IMR-90 (cell line): Measurements from ENCODE around the gene AGAP1. TPM values are rescaled to one million over a fixed set of nuclear protein-coding genes. Genes with fewer than 3 reads are reported as not detected.

Experiments used
- ATAC-seq: fragments of 200-7000 bp; cut with Tn5 transposase; 2 replicates; pipeline ENCODE4 v1.9.1; 2020; ENCODE audit warnings: low read depth, mild to moderate bottlenecking, moderate library complexity
- BruUV-seq: library from RNA; stranded (reverse); fragments of 400-500 nt; replicated peaks from 2 replicates; lab custom pipeline; 2021; lab: Mats Ljungman, UMichigan
- CTCF ChIA-PET: fragments of 300-600 bp; formaldehyde crosslinking; extraction: SDS; loops from one replicate; lab custom pipeline; 2021; ENCODE audit warnings: antibody characterized with exemption; lab: Yijun Ruan, JAX
- POLR2A ChIA-PET: fragments of 300-600 bp; sonication (Branson Sonifier 250); formaldehyde crosslinking; loops from one replicate; lab custom pipeline; 2022; ENCODE audit warnings: antibody characterized with exemption; ENCODE audit not compliant: unreplicated experiment; lab: Charles Lee
- DNase-seq: peaks from one replicate; pipeline ENCODE4 v3.0.0; 2013
- H2AFZ ChIP-seq: replicated peaks from 2 replicates; pipeline ENCODE3; 2013; ENCODE audit warnings: low read length, mild to moderate bottlenecking; ENCODE audit not compliant: poor library complexity
- H2AK5ac ChIP-seq: 2 replicates; pipeline ENCODE4 v1.6.1; 2013; ENCODE audit warnings: low read depth, low read length, inconsistent platforms
- H2AK9ac ChIP-seq: replicated peaks from 2 replicates; pipeline ENCODE3; 2013; ENCODE audit warnings: mild to moderate bottlenecking, low read depth, low read length, moderate library complexity; ENCODE audit not compliant: poor library complexity
- H2BK120ac ChIP-seq: 2 replicates; pipeline ENCODE4 v1.6.1; 2013; ENCODE audit warnings: low read depth, low read length, inconsistent platforms
- H2BK15ac ChIP-seq: 3 replicates; pipeline ENCODE4 v1.6.1; 2013; ENCODE audit warnings: low read depth, low read length, inconsistent platforms
- H2BK20ac ChIP-seq: 2 replicates; pipeline ENCODE4 v1.6.1; 2013; ENCODE audit warnings: low read depth, mild to moderate bottlenecking, inconsistent platforms, low read length, moderate library complexity
- H2BK5ac ChIP-seq: 2 replicates; pipeline ENCODE4 v1.6.1; 2013; ENCODE audit warnings: mild to moderate bottlenecking, low read depth, low read length, inconsistent platforms; ENCODE audit not compliant: poor library complexity, severe bottlenecking
- H3K14ac ChIP-seq: replicated peaks from 2 replicates; pipeline ENCODE4 v1.6.1; 2013; ENCODE audit warnings: low read depth, low read length, inconsistent platforms
- H3K18ac ChIP-seq: 2 replicates; pipeline ENCODE4 v1.6.1; 2013; ENCODE audit warnings: low read depth, low read length, control low read depth
- H3K23ac ChIP-seq: 2 replicates; pipeline ENCODE4 v1.6.1; 2013; ENCODE audit warnings: low read depth, low read length, inconsistent platforms
- H3K27ac ChIP-seq: 2 replicates; pipeline ENCODE4 v1.5.1; 2013; ENCODE audit warnings: mild to moderate bottlenecking, control low read depth, low read length; ENCODE audit not compliant: insufficient read depth
- H3K27me3 ChIP-seq: 2 replicates; pipeline ENCODE4 v1.6.1; 2013; ENCODE audit warnings: low read length; ENCODE audit not compliant: control insufficient read depth, insufficient read depth
- H3K36me3 ChIP-seq: 2 replicates; pipeline ENCODE4 v1.6.1; 2013; ENCODE audit warnings: low read length, mixed read lengths; ENCODE audit not compliant: control insufficient read depth, insufficient read depth
- H3K4ac ChIP-seq: 2 replicates; pipeline ENCODE4 v1.6.1; 2013; ENCODE audit warnings: low read depth, low read length, inconsistent platforms
- H3K4me1 ChIP-seq: 2 replicates; pipeline ENCODE4 v1.6.1; 2013; ENCODE audit warnings: low read length, mixed read lengths; ENCODE audit not compliant: control insufficient read depth, insufficient read depth
- H3K4me2 ChIP-seq: 2 replicates; pipeline ENCODE4 v1.6.1; 2013; ENCODE audit warnings: low read depth, mild to moderate bottlenecking, control low read depth, low read length, moderate library complexity
- H3K4me3 ChIP-seq: 2 replicates; pipeline ENCODE4 v1.5.1; 2013; ENCODE audit warnings: low read depth, mild to moderate bottlenecking, control low read depth, low read length, moderate library complexity; ENCODE audit not compliant: insufficient read depth
- H3K56ac ChIP-seq: 2 replicates; pipeline ENCODE4 v1.6.1; 2013; ENCODE audit warnings: low read length, inconsistent platforms; ENCODE audit not compliant: insufficient read depth; ENCODE audit errors: extremely low read depth
- H3K79me1 ChIP-seq, 2 experiments: 2 replicates each; pipeline ENCODE4 v1.6.1; 2013; ENCODE audit warnings: low read length in 2 of 2, inconsistent platforms in 1 of 2, low read depth in 1 of 2
- H3K9ac ChIP-seq: 2 replicates; pipeline ENCODE4 v1.6.1; 2013; ENCODE audit warnings: low read depth, low read length, control low read depth
- H3K9me1 ChIP-seq: 2 replicates; pipeline ENCODE4 v1.6.1; 2013; ENCODE audit warnings: low read length, inconsistent platforms; ENCODE audit not compliant: insufficient read depth
- H3K9me3 ChIP-seq: 2 replicates; pipeline ENCODE4 v1.6.1; 2013; ENCODE audit warnings: low read length; ENCODE audit not compliant: control insufficient read depth, insufficient read depth
- H4K20me1 ChIP-seq: 2 replicates; pipeline ENCODE4 v1.6.1; 2013; ENCODE audit warnings: low read length, inconsistent platforms; ENCODE audit not compliant: insufficient read depth
- H4K5ac ChIP-seq: 2 replicates; pipeline ENCODE4 v1.6.1; 2013; ENCODE audit warnings: mild to moderate bottlenecking, low read depth, low read length, control low read depth
- H4K8ac ChIP-seq, 2 experiments: 2 replicates each; pipeline ENCODE4 v1.6.1; 2013; ENCODE audit warnings: low read depth in 2 of 2, low read length in 2 of 2, control low read depth in 1 of 2, inconsistent platforms in 1 of 2
- H4K91ac ChIP-seq: 2 replicates; pipeline ENCODE4 v1.6.1; 2013; ENCODE audit warnings: low read depth, low read length, inconsistent platforms; ENCODE audit not compliant: insufficient read depth
- CTCF ChIP-seq: conservative IDR thresholded peaks from 2 replicates; pipeline ENCODE4 v1.5.1; 2012; ENCODE audit warnings: mild to moderate bottlenecking, low read depth, low read length, improper control_type of control experiment
- FOS ChIP-seq: fragments of 150-350 bp; IDR thresholded peaks from 2 replicates; pipeline ENCODE4 v1.6.1; 2016; ENCODE audit warnings: low read depth, low read length
- MXI1 ChIP-seq: IDR thresholded peaks from 2 replicates; pipeline ENCODE4 v1.6.1; 2012; ENCODE audit warnings: low read depth, mild to moderate bottlenecking, low read length, moderate library complexity, borderline replicate concordance
- SMC3 ChIP-seq: fragments of 150-350 bp; IDR thresholded peaks from 2 replicates; pipeline ENCODE4 v1.6.1; 2016; ENCODE audit warnings: low read depth, mild to moderate bottlenecking, antibody characterized with exemption, low read length, moderate library complexity
- WGBS, 2 experiments: methylation state at CpG; one replicate each; pipeline versions ENCODE4 v1.1.5 to v1.1.7; 2013; ENCODE audit warnings: missing lambda C conversion rate in 2 of 2; ENCODE audit not compliant: insufficient read length in 1 of 2; ENCODE audit errors: extremely low coverage in 2 of 2; 5-methylcytosine and 5-hydroxymethylcytosine counted together
- dilution Hi-C: fragments of 300-500 bp; cut with HindIII; formaldehyde crosslinking; loops from one replicate; pipeline ENCODE4 v1.14.3; 2018; ENCODE audit warnings: low sequenced_read_pairs; ENCODE audit not compliant: unreplicated experiment
- in situ Hi-C: fragments of 300-500 bp; cut with MboI; formaldehyde crosslinking; loops from 3 replicates; pipeline ENCODE4 v1.14.3; 2019; ENCODE audit warnings: low sequenced_read_pairs, inconsistent platforms, mixed read lengths
- intact Hi-C: fragments of 100-400 bp; cut with micrococcal nuclease; formaldehyde crosslinking; loops from 2 replicates; pipeline ENCODE4 v1.10.0; 2022
- polyA plus RNA-seq, 3 experiments: library from polyadenylated mRNA; depleted of rRNA; stranded (reverse); fragments of >200 nt; gene quantifications; 2 replicates each; pipeline ENCODE4 v1.2.3, GENCODE V29; 2012; ENCODE audit warnings: low replicate concordance in 1 of 3
- total RNA-seq: library from RNA; depleted of rRNA; stranded (reverse); fragments of >200 nt; gene quantifications from 2 replicates; pipeline ENCODE4 v1.2.3, GENCODE V29; 2012

Gene AGAP1
- total and polyA plus RNA-seq, 2 of the 4 experiments (the other 2 are of a cell fraction): 15.1 to 16.4 TPM

GRCh38 chr2:235979037-235979436, 485.2 kb downstream of the AGAP1 start:
- H4K8ac ChIP-seq: no peak overlapping the region
- H2BK120ac ChIP-seq: no peak overlapping the region
- H3K9me3 ChIP-seq: no peaks in the 10 kb centered on the region
- no peak overlapping the region for H3K18ac ChIP-seq
- no peak overlapping the region for H3K14ac ChIP-seq
- ChIA-PET POLR2A (no interaction called here), CTCF (no interaction called here)
- H3K4me1 ChIP-seq: no peaks in the 10 kb centered on the region
- H4K20me1 ChIP-seq: no peaks in the 10 kb centered on the region
- no peak overlapping the region for H3K56ac ChIP-seq
- ATAC-seq (no peak), DNase-seq (no peak)
- H2AK9ac ChIP-seq: no peak overlapping the region
- peaks cover 5% of the 10 kb centered on the region for H3K36me3 ChIP-seq
- in situ Hi-C loops (no loop called here), intact Hi-C loops (no loop called here), dilution Hi-C loops (no loop called here)
- H3K9ac ChIP-seq: no peak overlapping the region
- no peaks in the 10 kb centered on the region; the same call in 1 of the 2 replicates for H3K9me1 ChIP-seq
- H3K4me3 ChIP-seq: no peak overlapping the region
- WGBS, 2 experiments: no CpG with 5 or more reads among the region's 8 CpGs
- no peaks in the 10 kb centered on the region; a peak in 1 of 4 replicates for H3K79me1 ChIP-seq
- H4K5ac ChIP-seq: no peak overlapping the region
- H2AFZ ChIP-seq: no peak overlapping the region
- H3K27ac ChIP-seq: no peak overlapping the region
- H3K27me3 ChIP-seq: no peaks in the 10 kb centered on the region
- no peak overlapping the region for H2AK5ac ChIP-seq
- no peak overlapping the region for H2BK15ac ChIP-seq
- H3K4ac ChIP-seq: no peak overlapping the region
- BruUV-seq: no TSS peak
- no peak overlapping the region for H2BK5ac ChIP-seq
- no peak overlapping the region for H2BK20ac ChIP-seq
- no peak overlapping the region for H4K91ac ChIP-seq
- no peak overlapping the region for H3K4me2 ChIP-seq
- H3K23ac ChIP-seq: no peak overlapping the region
- TF ChIP-seq MXI1: no peak
- no peak for TF ChIP-seq FOS
- TF ChIP-seq CTCF: no peak
- TF ChIP-seq SMC3: no peak
